Smooth muscle cell (in vitro differentiated cells): ENCODE results near the gene LZTS2. TPM values are rescaled to one million over a fixed set of nuclear protein-coding genes. Genes with fewer than 3 reads are reported as not detected.

Source experiments
- DNase-seq: peaks from one replicate; lab custom pipeline; 2025; ENCODE audit not compliant: unreplicated experiment; lab: John Stamatoyannopoulos, UW
- H2AFZ ChIP-seq: fragments of 200-600 bp; sonication (generic); 2 replicates; pipeline ENCODE4 v1.6.0; 2016; ENCODE audit warnings: antibody characterized with exemption, low read depth, mild to moderate bottlenecking
- H3F3A ChIP-seq: fragments of 200-600 bp; sonication (generic); 2 replicates; pipeline ENCODE4 v1.6.0; 2017; ENCODE audit warnings: antibody characterized with exemption, low read depth
- H3K27ac ChIP-seq: fragments of 200-600 bp; sonication (generic); 2 replicates; pipeline ENCODE4 v1.5.1; 2016; ENCODE audit warnings: low read depth, mild to moderate bottlenecking
- H3K27me3 ChIP-seq: fragments of 200-600 bp; sonication (generic); 2 replicates; pipeline ENCODE4 v1.6.1; 2016; ENCODE audit warnings: low read depth, mild to moderate bottlenecking
- H3K36me3 ChIP-seq: fragments of 200-600 bp; sonication (generic); 2 replicates; pipeline ENCODE4 v1.5.1; 2016; ENCODE audit warnings: low read depth
- H3K4me1 ChIP-seq: fragments of 200-600 bp; sonication (generic); 2 replicates; pipeline ENCODE4 v1.5.1; 2016; ENCODE audit warnings: low read depth
- H3K4me2 ChIP-seq: fragments of 200-600 bp; sonication (generic); 2 replicates; pipeline ENCODE4 v1.6.0; 2016; ENCODE audit warnings: mild to moderate bottlenecking
- H3K4me3 ChIP-seq: fragments of 200-600 bp; sonication (generic); 2 replicates; pipeline ENCODE4 v1.5.1; 2016; ENCODE audit warnings: mild to moderate bottlenecking
- H3K79me2 ChIP-seq: fragments of 200-600 bp; sonication (generic); 2 replicates; pipeline ENCODE4 v1.6.0; 2016; ENCODE audit warnings: low read depth, mild to moderate bottlenecking
- H3K9ac ChIP-seq: fragments of 200-600 bp; sonication (generic); 2 replicates; pipeline ENCODE4 v1.6.0; 2016; ENCODE audit warnings: low read depth
- H3K9me3 ChIP-seq: fragments of 200-600 bp; sonication (generic); replicated peaks from 2 replicates; pipeline ENCODE4 v1.5.1; 2016; ENCODE audit warnings: low read depth
- H4K20me1 ChIP-seq: fragments of 200-600 bp; sonication (generic); 2 replicates; pipeline ENCODE4 v1.6.0; 2016; ENCODE audit warnings: low read depth
- CTCF ChIP-seq: fragments of 200-600 bp; sonication (generic); IDR thresholded peaks from 2 replicates; pipeline ENCODE4 v1.5.1; 2017; ENCODE audit warnings: borderline replicate concordance, mild to moderate bottlenecking, antibody characterized with exemption; ENCODE audit not compliant: insufficient read depth, poor library complexity, severe bottlenecking
- WGBS: methylation state at CpG from one replicate; pipeline ENCODE4 v1.1.7; 2016; ENCODE audit warnings: low lambda C conversion rate; 5-methylcytosine and 5-hydroxymethylcytosine counted together
- polyA plus RNA-seq: library from polyadenylated mRNA; unstranded; fragments of >200 nt; fragmentation: Nextera tagmentation; extraction: Ambion mirVana; gene quantifications from 2 replicates; pipeline ENCODE4 v1.2.1, GENCODE V29; 2016
- total RNA-seq: library from RNA; depleted of rRNA; stranded (reverse); fragments of >200 nt; gene quantifications from 2 replicates; pipeline ENCODE4 v1.2.3, GENCODE V29; 2014

The LZTS2 gene
- total and polyA plus RNA-seq, 2 experiments from 2014 or later = 54.9 to 103 TPM

- H3K9me3 ChIP-seq = no peaks in the 10 kb centered on the region
- peaks cover 14% of the 10 kb centered on the region for H3K4me1 ChIP-seq
- peaks cover 58% of the 10 kb centered on the region for H3K27me3 ChIP-seq
- no peak overlapping the region for H3K27ac ChIP-seq
- no peaks in the 10 kb centered on the region for H4K20me1 ChIP-seq
- H3K79me2 ChIP-seq = no peaks in the 10 kb centered on the region
- no peaks in the 10 kb centered on the region for H3K36me3 ChIP-seq
- no peaks in the 10 kb centered on the region for H3F3A ChIP-seq
- DNase-seq = peak; percentile 37
- peak overlapping the region; percentile 67 for H3K4me2 ChIP-seq
- no peak overlapping the region for H2AFZ ChIP-seq
- no peak overlapping the region for H3K9ac ChIP-seq
- H3K4me3 ChIP-seq = peak overlapping the region; percentile 21
- WGBS = 15% methylated on average over 37 of the region's 42 CpGs
- peak; percentile 86 for TF ChIP-seq CTCF
Measured at GRCh38 chr10:101050208-101051069, 50.8 kb downstream of the LZTS2 start.

GRCh38 chr10:101052285-101052684 is 52.7 kb downstream of the LZTS2 start:
- H3K27me3 ChIP-seq = peaks cover 39% of the 10 kb centered on the region
- no peaks in the 10 kb centered on the region for H3K36me3 ChIP-seq
- no peaks in the 10 kb centered on the region for H3K9me3 ChIP-seq
- no peak for TF ChIP-seq CTCF
- DNase-seq = no peak
- H3K4me1 ChIP-seq = peaks cover 6% of the 10 kb centered on the region
- H3K27ac ChIP-seq = no peak overlapping the region
- H4K20me1 ChIP-seq = no peaks in the 10 kb centered on the region
- WGBS = 65% methylated on average over 3 of the region's 3 CpGs
- no peaks in the 10 kb centered on the region for H3K79me2 ChIP-seq
- no peak overlapping the region for H3K9ac ChIP-seq
- H3F3A ChIP-seq = no peaks in the 10 kb centered on the region
- no peak overlapping the region for H3K4me3 ChIP-seq
- no peak overlapping the region for H2AFZ ChIP-seq
- H3K4me2 ChIP-seq = no peak overlapping the region

GRCh38 chr10:101053516-101053915 is 53.9 kb downstream of the LZTS2 start:
- H3K27me3 ChIP-seq = peaks cover 27% of the 10 kb centered on the region
- no peaks in the 10 kb centered on the region for H4K20me1 ChIP-seq
- H2AFZ ChIP-seq = no peak overlapping the region
- no peak overlapping the region for H3K4me2 ChIP-seq
- no peak overlapping the region for H3K9ac ChIP-seq
- H3K27ac ChIP-seq = no peak overlapping the region
- no peak overlapping the region for H3K4me3 ChIP-seq
- H3K4me1 ChIP-seq = peaks cover 4% of the 10 kb centered on the region
- H3K79me2 ChIP-seq = no peaks in the 10 kb centered on the region
- H3K36me3 ChIP-seq = no peaks in the 10 kb centered on the region
- no peaks in the 10 kb centered on the region for H3K9me3 ChIP-seq
- H3F3A ChIP-seq = no peaks in the 10 kb centered on the region
- no peak for DNase-seq
- no peak for TF ChIP-seq CTCF

GRCh38 chr10:101054351-101054750 is 54.7 kb downstream of the LZTS2 start:
- H3K27ac ChIP-seq = no peak overlapping the region
- DNase-seq = no peak
- peaks cover 5% of the 10 kb centered on the region for H3K4me1 ChIP-seq
- TF ChIP-seq CTCF = no peak
- H3K27me3 ChIP-seq = peaks cover 19% of the 10 kb centered on the region
- H3K4me2 ChIP-seq = no peak overlapping the region
- no peaks in the 10 kb centered on the region for H4K20me1 ChIP-seq
- 100% methylated on average over 1 of the region's 1 CpG for WGBS
- no peak overlapping the region for H3K4me3 ChIP-seq
- no peak overlapping the region for H3K9ac ChIP-seq
- no peaks in the 10 kb centered on the region for H3K36me3 ChIP-seq
- no peak overlapping the region for H2AFZ ChIP-seq
- no peaks in the 10 kb centered on the region for H3K9me3 ChIP-seq
- no peaks in the 10 kb centered on the region for H3K79me2 ChIP-seq
- no peaks in the 10 kb centered on the region for H3F3A ChIP-seq
